Coronary artery (tissue), 2 donors: ENCODE results near the gene ELF1.

Source experiments
- DNase-seq: peaks from one replicate; pipeline ENCODE4 v3.0.0-alpha.2; 2017; ENCODE audit warnings: low spot score
- H3K27ac ChIP-seq, 2 donors: fragments of 200-600 bp; sonication (generic); one replicate each; pipeline ENCODE4 v1.5.1; 2016 to 2019
- H3K4me3 ChIP-seq: fragments of 200-600 bp; sonication (generic); 2 replicates; pipeline ENCODE4 v1.5.1; 2016; ENCODE audit warnings: mild to moderate bottlenecking, moderate library complexity
- TF ChIP-seq, protein P1 (sequence below): fragments of 200-600 bp; sonication (generic); IDR thresholded peaks from one replicate; pipeline ENCODE4 v1.5.1; 2019; ENCODE audit warnings: antibody characterized with exemption

The ELF1 gene

DNA sequence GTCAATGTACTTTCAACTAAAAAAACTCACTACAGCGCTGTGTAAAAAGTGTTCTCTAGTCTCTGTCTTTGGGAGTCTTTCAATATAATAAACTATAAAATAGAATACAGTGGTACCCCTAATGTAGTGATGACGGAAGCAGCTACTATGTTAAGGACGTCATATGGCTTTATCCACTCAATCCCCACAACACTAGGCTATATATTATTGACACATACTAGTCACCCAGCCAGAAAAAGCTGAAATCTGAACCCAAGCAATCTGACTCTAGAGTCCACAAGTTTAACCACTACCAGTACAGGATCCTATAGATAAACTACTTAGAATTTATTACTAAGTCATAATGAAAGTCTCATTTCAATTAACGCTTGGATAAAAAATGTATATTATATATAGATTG, 48.3 kb downstream of the ELF1 start:
- no peak overlapping the region for H3K4me3 ChIP-seq
- TF ChIP-seq, protein P1, sequence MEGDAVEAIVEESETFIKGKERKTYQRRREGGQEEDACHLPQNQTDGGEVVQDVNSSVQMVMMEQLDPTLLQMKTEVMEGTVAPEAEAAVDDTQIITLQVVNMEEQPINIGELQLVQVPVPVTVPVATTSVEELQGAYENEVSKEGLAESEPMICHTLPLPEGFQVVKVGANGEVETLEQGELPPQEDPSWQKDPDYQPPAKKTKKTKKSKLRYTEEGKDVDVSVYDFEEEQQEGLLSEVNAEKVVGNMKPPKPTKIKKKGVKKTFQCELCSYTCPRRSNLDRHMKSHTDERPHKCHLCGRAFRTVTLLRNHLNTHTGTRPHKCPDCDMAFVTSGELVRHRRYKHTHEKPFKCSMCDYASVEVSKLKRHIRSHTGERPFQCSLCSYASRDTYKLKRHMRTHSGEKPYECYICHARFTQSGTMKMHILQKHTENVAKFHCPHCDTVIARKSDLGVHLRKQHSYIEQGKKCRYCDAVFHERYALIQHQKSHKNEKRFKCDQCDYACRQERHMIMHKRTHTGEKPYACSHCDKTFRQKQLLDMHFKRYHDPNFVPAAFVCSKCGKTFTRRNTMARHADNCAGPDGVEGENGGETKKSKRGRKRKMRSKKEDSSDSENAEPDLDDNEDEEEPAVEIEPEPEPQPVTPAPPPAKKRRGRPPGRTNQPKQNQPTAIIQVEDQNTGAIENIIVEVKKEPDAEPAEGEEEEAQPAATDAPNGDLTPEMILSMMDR: no peak
- no peak for DNase-seq
- H3K27ac ChIP-seq: no peak overlapping the region

DNA sequence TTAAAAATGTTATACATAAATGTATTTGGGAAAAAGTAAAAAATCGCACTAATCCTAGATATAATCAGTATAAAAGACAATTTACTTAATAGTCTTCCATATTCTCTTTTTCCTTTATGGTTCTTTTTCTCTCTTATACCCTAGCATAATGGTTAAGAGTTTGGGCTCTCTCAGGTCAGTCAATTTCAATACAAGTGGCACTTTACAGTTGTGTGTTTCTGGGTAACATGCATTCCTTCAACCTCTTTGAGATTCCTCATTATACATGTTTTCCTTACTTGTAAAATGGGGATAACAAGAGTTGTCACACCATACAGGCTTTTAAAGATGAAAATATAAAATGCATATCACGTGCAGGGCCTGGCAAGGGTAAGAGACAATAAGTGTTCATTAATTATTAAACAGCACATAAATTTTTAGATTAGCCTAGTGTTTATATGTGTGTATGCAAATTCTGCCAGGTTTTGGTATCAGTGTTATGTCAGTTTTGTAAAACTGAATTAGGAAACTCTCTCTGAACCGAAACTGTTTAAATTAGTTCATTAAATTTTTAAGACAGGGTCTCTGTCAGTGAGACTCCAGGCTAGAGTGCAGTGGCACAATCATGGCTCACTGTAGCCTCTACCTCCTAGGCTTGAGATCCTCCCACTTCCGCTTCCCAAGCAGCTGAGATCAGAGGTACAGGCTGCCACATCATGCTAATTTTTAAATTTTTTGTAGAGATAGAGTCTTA, 49.8 kb downstream of the ELF1 start:
- TF ChIP-seq, protein P1: no peak
- no peak overlapping the region for H3K27ac ChIP-seq
- no peak for DNase-seq
- no peak overlapping the region for H3K4me3 ChIP-seq

DNA sequence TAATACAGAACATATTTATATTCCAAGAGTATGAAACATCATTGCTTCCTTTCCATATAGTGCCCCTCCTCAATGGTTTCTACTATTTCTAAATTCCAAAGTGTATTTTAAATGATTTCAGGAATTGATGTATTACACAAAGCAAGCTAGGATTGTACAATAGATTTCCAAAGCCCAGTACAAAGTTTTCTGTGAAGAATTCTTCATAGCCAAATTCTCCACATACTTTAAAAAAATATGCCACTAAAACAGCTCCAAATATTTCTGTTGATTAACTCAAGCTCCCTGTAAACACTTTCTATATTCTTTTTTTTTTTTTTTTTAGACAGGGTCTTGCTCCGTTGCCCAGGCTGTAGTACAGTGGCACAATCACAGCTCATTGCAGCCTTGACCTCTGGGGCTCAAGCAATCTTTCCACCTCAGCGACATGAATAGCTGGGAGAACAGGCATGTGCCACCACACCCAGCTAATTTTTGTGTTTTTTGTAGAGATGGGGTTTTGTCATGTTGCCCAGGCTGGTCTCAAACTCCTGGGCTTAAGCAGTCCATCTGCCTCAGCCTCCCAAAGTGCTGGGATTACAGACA, 50.6 kb downstream of the ELF1 start:
- H3K4me3 ChIP-seq: no peak overlapping the region

DNA sequence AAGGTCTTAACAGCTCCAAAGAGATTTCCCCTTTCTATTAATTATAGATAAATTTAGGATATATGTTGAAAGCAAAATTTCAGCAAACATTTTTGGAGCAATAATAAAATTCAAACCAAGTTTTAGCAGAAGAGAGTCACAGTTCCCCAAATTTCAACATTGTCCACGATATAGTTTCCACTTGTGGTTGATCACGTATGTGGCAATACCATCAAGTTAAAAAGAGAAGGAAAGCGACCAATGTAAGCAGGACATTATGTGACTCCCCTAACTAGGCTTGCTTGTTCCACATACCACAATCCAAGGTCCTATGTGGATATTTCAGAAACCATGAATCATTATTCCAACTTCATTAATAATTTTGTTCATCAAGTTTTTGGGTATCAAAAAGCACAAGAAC, 52.8 kb downstream of the ELF1 start:
- Histone ChIP-seq H3K27ac (no peak overlapping the region), H3K4me3 (no peak overlapping the region)
- no peak for DNase-seq
- TF ChIP-seq, protein P1: no peak

More for the DNA sequence above, 50.6 kb downstream of the ELF1 start:
- TF ChIP-seq, protein P1: no peak
- DNase-seq: no peak
- H3K27ac ChIP-seq: no peak overlapping the region

DNA sequence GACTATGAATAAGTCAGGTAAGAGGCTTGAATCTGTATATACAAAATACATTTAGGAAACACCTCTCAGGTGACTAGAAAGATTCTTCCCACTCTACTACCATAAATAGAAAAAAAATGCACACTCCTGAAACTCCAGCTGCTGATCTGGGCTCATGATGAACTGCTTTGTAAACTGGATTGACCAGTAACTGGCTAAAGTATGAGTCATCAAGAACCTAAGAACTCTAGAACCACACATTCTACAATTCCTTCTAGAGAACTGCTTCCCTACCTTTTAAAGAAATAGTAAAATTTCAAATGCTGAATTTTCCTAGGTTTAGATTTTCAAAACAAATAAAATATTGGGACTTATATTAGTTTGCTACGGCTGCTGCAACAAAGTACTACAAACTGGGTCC, 55.2 kb downstream of the ELF1 start:
- Histone ChIP-seq H3K4me3 (no peak overlapping the region), H3K27ac (no peak overlapping the region)
- no peak for DNase-seq
- TF ChIP-seq, protein P1: no peak

DNA sequence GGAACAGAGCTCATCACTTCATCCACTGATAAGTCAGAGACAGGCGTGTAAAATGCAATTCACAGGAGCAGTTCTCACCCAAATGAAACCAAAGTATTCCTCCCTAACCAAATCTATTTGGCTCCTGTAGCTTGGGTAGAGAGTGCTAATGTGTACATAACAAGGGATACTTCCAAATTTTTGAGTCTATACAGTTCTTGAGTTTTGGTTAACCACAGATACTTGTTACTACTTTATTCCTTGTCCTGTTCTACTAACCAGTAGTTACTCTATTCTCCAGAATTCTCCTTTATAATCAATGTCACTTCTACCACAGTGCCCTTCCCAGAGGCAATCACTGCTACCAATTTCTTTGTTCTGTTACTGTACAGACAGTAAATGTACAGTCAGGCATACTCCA, 57.3 kb downstream of the ELF1 start:
- Histone ChIP-seq H3K4me3 (no peak overlapping the region), H3K27ac (no peak overlapping the region)
- no peak for DNase-seq
- TF ChIP-seq, protein P1: no peak

DNA sequence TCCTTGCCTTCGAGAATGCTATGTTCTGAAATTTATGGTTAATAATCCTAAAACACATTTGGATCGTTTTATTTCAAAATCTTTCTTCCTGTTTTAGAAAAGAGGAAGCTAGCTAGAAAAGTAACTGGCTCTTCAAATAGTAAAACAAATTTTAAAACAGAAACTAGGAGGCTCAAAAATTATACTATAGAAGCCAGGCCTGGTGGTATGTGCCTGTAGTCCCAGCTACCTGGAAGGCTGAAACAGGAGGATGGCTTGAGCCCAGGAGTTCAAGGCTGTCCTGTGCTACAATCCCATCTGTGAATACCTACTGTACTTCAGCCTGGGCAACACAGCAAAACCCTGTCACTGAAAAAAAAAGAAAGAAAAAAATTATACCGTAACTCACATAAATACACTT, 57.9 kb downstream of the ELF1 start:
- TF ChIP-seq, protein P1: no peak
- Histone ChIP-seq H3K4me3 (no peak overlapping the region), H3K27ac (no peak overlapping the region)
- DNase-seq: no peak
